Stimulated activated naive B cell treated with anti-CD40 and anti-IgM and Interleukin-4, amounts not matched to agents 10 μg/mL and 1 μg/mL and 100 μg/mL, for 72 hours (primary cell): Measurements from ENCODE around the gene OBP2B.
"Not testable (repeated sequence)": the region's sequence is repeated elsewhere in the genome, so short reads cannot be mapped to it uniquely, and the experiment has no call there.

Experiments used
- ATAC-seq, 2 donors: fragments of 150-1000 bp; cut with Tn5 transposase; replicated peaks; 2 replicates each; pipeline ENCODE4 v1.10.0; 2021; ENCODE audit warnings: moderate library complexity in 1 of 2
- DNase-seq: peaks from one replicate; pipeline ENCODE4 v3.0.0; 2021
- H3K27ac Mint-ChIP-seq: one replicate; pipeline ENCODE4 v1.8.0; 2022; ENCODE audit warnings: mild to moderate bottlenecking, mixed read lengths
- H3K27me3 Mint-ChIP-seq, 2 donors: one replicate each; pipeline ENCODE4 v1.8.0; 2022; ENCODE audit warnings: mixed read lengths in 2 of 2
- H3K36me3 Mint-ChIP-seq, 2 donors: one replicate each; pipeline ENCODE4 v1.8.0; 2022; ENCODE audit warnings: mixed read lengths in 2 of 2, mild to moderate bottlenecking in 1 of 2
- H3K4me1 Mint-ChIP-seq, 2 donors: one replicate each; pipeline ENCODE4 v1.8.0; 2022; ENCODE audit warnings: mixed read lengths in 2 of 2, mild to moderate bottlenecking in 1 of 2
- H3K4me3 Mint-ChIP-seq, 2 donors: one replicate each; pipeline ENCODE4 v1.8.0; 2022; ENCODE audit warnings: mild to moderate bottlenecking in 2 of 2, mixed read lengths in 2 of 2, moderate library complexity in 1 of 2
- H3K9me3 Mint-ChIP-seq, 2 donors: one replicate each; pipeline ENCODE4 v1.8.0; 2022; ENCODE audit warnings: mixed read lengths in 2 of 2, mild to moderate bottlenecking in 1 of 2

The OBP2B gene

GRCh38 chr9:133247632-133248031 is 38.6 kb upstream of the OBP2B start:
- ATAC-seq (no peak), DNase-seq (no peak)

GRCh38 chr9:133246991-133247390 is 37.9 kb upstream of the OBP2B start:
- H3K27ac Mint-ChIP-seq, result no peak overlapping the region
- no peak overlapping the region for H3K4me3 Mint-ChIP-seq
- ATAC-seq, result no peak
- H3K36me3 Mint-ChIP-seq, result no peaks in the 10 kb centered on the region
- DNase-seq, result no peak
- no peaks in the 10 kb centered on the region for H3K9me3 Mint-ChIP-seq
- H3K27me3 Mint-ChIP-seq, result peaks cover 31 to 33% of the 10 kb centered on the region in 2 donors
- no peaks in the 10 kb centered on the region for H3K4me1 Mint-ChIP-seq

More at GRCh38 chr9:133247632-133248031, 38.6 kb upstream of the OBP2B start:
- H3K4me1 Mint-ChIP-seq, result no peaks in the 10 kb centered on the region
- no peaks in the 10 kb centered on the region for H3K9me3 Mint-ChIP-seq
- H3K4me3 Mint-ChIP-seq, result no peak overlapping the region
- H3K36me3 Mint-ChIP-seq, result no peaks in the 10 kb centered on the region
- peaks cover 27 to 30% of the 10 kb centered on the region in 2 donors for H3K27me3 Mint-ChIP-seq
- no peak overlapping the region for H3K27ac Mint-ChIP-seq

DNA sequence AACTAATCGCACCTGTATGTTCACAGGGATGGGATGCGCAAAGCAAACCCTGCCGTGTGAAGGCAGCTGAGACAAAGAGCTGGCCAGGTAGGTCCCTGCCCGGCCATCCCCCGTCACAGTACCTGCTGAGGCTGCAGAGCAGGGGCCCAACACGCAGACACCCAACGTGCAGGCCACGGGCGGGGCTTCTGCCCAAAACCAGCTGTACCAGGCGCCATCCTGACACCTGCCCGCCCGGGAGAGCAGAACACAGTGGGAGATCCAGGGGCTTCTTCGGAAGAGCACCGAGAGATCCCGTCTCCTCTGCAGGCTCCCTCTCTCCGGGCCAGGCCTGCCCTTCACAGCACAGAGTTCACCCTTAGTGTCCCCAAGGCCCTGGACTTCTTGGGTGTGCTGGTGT is 37.5 kb upstream of the OBP2B start:
- DNase-seq (no peak), ATAC-seq (no peak)
- Mint-ChIP-seq H3K27me3 (peaks cover 35 to 37% of the 10 kb centered on the region in 2 donors), H3K9me3 (no peaks in the 10 kb centered on the region), H3K36me3 (no peaks in the 10 kb centered on the region), H3K4me1 (no peaks in the 10 kb centered on the region), H3K27ac (no peak overlapping the region), H3K4me3 (no peak overlapping the region)

GRCh38 chr9:133242991-133243390 is 33.9 kb upstream of the OBP2B start:
- H3K4me1 Mint-ChIP-seq, result peaks cover 5 to 15% of the 10 kb centered on the region in 2 donors
- H3K4me3 Mint-ChIP-seq, result no peak overlapping the region
- ATAC-seq (no peak), DNase-seq (no peak)
- H3K36me3 Mint-ChIP-seq, result no peaks in the 10 kb centered on the region
- H3K27ac Mint-ChIP-seq, result no peak overlapping the region
- H3K9me3 Mint-ChIP-seq, result no peaks in the 10 kb centered on the region
- peaks cover 41 to 42% of the 10 kb centered on the region in 2 donors for H3K27me3 Mint-ChIP-seq

DNA sequence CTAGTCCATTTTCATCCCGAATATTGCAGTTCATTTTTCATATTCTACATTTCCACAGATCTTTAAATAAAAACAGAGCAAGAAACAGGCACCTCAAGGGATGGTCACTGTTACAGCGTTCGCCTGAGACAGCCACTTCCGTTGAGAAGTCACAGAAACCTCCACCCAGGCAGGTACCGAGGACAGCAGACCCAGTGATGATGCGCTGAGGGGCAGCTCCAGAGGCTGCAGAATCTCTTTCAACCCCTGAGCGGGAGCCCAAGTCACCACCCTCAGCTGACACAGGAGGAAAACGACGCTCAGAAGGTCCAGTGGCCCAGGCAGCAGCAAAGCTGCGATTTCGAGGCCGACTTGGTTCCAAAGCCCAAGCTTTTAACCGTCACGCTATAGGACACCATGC is 33.2 kb upstream of the OBP2B start:
- Mint-ChIP-seq H3K27me3 (peaks cover 45 to 47% of the 10 kb centered on the region in 2 donors), H3K4me3 (no peak overlapping the region), H3K27ac (no peak overlapping the region), H3K36me3 (no peaks in the 10 kb centered on the region), H3K4me1 (peaks cover 5 to 17% of the 10 kb centered on the region in 2 donors), H3K9me3 (no peaks in the 10 kb centered on the region)
- ATAC-seq (no peak), DNase-seq (no peak)

GRCh38 chr9:133239533-133240090 is 30.6 kb upstream of the OBP2B start:
- Mint-ChIP-seq H3K9me3 (no peaks in the 10 kb centered on the region), H3K36me3 (no peaks in the 10 kb centered on the region), H3K4me3 (no peak overlapping the region), H3K4me1 (peaks cover 5 to 17% of the 10 kb centered on the region in 2 donors), H3K27ac (no peak overlapping the region), H3K27me3 (peaks cover 45 to 63% of the 10 kb centered on the region in 2 donors)
- DNase-seq (no peak), ATAC-seq (no peak)

GRCh38 chr9:133238851-133239532 is 29.9 kb upstream of the OBP2B start:
- peak; percentile 44 for DNase-seq
- H3K27ac Mint-ChIP-seq, result no peak overlapping the region
- H3K36me3 Mint-ChIP-seq, result no peaks in the 10 kb centered on the region
- H3K27me3 Mint-ChIP-seq, result peaks cover 45 to 69% of the 10 kb centered on the region in 2 donors
- peaks cover 5 to 17% of the 10 kb centered on the region in 2 donors for H3K4me1 Mint-ChIP-seq
- peak; percentile 84 to 87 for ATAC-seq
- H3K9me3 Mint-ChIP-seq, result no peaks in the 10 kb centered on the region
- peak overlapping the region; percentile 66 to 78 for H3K4me3 Mint-ChIP-seq

GRCh38 chr9:133238272-133238850 is 29.3 kb upstream of the OBP2B start:
- peak; percentile 31 for DNase-seq
- peak; percentile 79 to 81 for ATAC-seq
- Mint-ChIP-seq H3K36me3 (no peaks in the 10 kb centered on the region), H3K4me3 (peak overlapping the region; percentile 66 to 78), H3K4me1 (peaks cover 5 to 17% of the 10 kb centered on the region in 2 donors), H3K27ac (no peak overlapping the region), H3K9me3 (no peaks in the 10 kb centered on the region), H3K27me3 (peaks cover 45 to 69% of the 10 kb centered on the region in 2 donors)

DNA sequence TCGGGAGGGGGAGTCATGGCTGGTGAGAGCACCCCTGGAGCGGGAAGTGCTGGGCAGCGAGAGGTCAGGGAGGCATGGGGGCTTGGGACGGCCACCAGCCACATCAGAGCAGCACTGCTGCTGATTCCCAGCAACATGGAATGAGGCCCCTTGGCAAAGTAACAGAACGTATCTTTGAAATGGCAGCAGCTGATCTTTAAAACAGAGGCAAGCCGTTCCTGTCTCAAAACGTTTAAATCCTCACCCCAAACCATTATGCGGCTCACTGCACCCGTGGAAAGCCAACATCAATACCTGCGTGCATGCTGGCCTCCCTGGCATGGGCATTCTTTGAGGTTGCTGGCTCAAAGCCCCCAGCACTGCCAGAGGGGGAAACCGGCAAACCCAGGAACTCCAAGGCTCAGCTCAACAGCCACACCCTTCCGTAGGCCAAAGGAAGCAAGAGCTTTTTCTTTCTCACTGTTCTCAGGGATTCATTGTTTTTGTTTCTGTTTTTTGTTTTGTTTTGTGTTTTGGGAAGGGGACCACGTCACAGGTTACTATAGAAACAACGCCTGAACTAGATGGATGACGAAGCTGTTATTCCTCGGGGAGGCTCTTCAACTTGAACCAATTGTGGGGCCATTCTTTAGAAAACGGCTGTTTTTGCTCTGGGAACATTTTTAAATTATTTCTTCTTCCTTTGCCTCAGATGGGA is 28.1 kb upstream of the OBP2B start:
- H3K4me1 Mint-ChIP-seq, result peaks cover 5 to 17% of the 10 kb centered on the region in 2 donors
- DNase-seq (no peak), ATAC-seq (no peak)
- H3K9me3 Mint-ChIP-seq, result no peaks in the 10 kb centered on the region
- peaks cover 44 to 67% of the 10 kb centered on the region in 2 donors for H3K27me3 Mint-ChIP-seq
- H3K27ac Mint-ChIP-seq, result no peak overlapping the region
- H3K4me3 Mint-ChIP-seq, result no peak overlapping the region
- no peaks in the 10 kb centered on the region for H3K36me3 Mint-ChIP-seq

- DNase-seq, ATAC-seq, H3K36me3 Mint-ChIP-seq, H3K9me3 Mint-ChIP-seq, H3K27ac Mint-ChIP-seq, H3K4me3 Mint-ChIP-seq: not testable (repeated sequence)
- Mint-ChIP-seq H3K4me1 (peaks cover 5 to 17% of the 10 kb centered on the region in 2 donors), H3K27me3 (peaks cover 37 to 60% of the 10 kb centered on the region in 2 donors)
Observed at GRCh38 chr9:133236291-133237034, 27.4 kb upstream of the OBP2B start.

DNA sequence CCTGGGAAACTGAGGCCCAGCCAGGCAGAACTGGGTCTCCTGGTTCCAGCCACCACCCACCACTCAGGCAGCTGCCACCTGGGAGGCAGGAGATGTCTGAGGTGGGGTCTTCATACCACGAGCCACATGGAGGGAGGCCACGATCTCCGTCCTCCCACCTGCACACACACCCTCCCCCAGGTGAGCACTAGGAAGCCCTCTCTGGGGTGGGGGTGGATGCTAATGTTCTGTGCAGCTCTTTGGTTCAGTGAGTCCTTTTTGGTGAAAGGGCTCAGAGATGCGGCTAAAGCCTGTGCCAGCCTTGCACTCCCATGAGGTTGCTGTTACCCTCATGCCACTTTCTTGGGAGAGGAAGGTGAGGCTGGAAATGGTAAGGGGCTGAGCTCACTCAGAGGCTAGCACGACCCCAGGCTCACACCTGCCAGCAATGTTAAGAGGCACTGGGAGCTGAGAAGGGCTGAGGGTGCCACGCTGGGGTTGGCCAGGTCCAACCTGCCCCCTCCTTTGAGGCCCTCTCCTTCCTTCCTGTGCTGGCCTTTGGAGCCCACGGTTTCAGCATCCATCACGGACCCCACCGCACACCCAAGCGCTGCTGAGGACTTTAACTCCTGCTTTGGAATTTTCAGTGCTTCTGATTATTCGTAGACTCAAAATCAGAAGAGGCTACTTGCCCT is 26.6 kb upstream of the OBP2B start:
- Mint-ChIP-seq H3K27ac (no peak overlapping the region), H3K36me3 (no peaks in the 10 kb centered on the region), H3K9me3 (no peaks in the 10 kb centered on the region), H3K4me1 (peaks cover 5 to 17% of the 10 kb centered on the region in 2 donors), H3K27me3 (peaks cover 37 to 66% of the 10 kb centered on the region in 2 donors), H3K4me3 (no peak overlapping the region)
- ATAC-seq, result no peak
- DNase-seq, result no peak

GRCh38 chr9:133234577-133235322 is 25.7 kb upstream of the OBP2B start:
- no peak overlapping the region for H3K27ac Mint-ChIP-seq
- no peak for ATAC-seq
- H3K36me3 Mint-ChIP-seq, result no peaks in the 10 kb centered on the region

More at GRCh38 chr9:133234577-133235322, 25.7 kb upstream of the OBP2B start:
- Mint-ChIP-seq H3K4me3 (no peak overlapping the region), H3K9me3 (no peaks in the 10 kb centered on the region), H3K4me1 (peaks cover 5 to 17% of the 10 kb centered on the region in 2 donors), H3K27me3 (peaks cover 31 to 58% of the 10 kb centered on the region in 2 donors)
- DNase-seq, result no peak
